T-cell (primary cell): ENCODE results near the gene SEC14L3. TPM values are rescaled to one million over a fixed set of nuclear protein-coding genes. Genes with fewer than 3 reads are reported as not detected.

ENCODE experiments used
- ATAC-seq, 4 experiments: fragments of 200-7000 bp in 3 of 4; fragments of 150-1000 bp in 1 of 4; cut with Tn5 transposase; replicated peaks in 1 of 4; 1 replicate in 3 of 4; 2 replicates in 1 of 4; pipeline ENCODE4 v1.10.0; 2021; ENCODE audit warnings: moderate library complexity in 3 of 4, mild to moderate bottlenecking in 2 of 4, moderate number of reproducible peaks in 1 of 4
- CTCF ChIA-PET, 2 donors: fragments of 300-600 bp; sonication (Branson Sonifier 250); formaldehyde crosslinking; loops; one replicate each; lab custom pipeline; 2022; ENCODE audit warnings: antibody characterized with exemption in 2 of 2; lab: Charles Lee
- POLR2A ChIA-PET, 2 donors: fragments of 300-600 bp; sonication (Branson Sonifier 250); formaldehyde crosslinking; loops; one replicate each; lab custom pipeline; 2022; ENCODE audit warnings: antibody characterized with exemption in 2 of 2; lab: Charles Lee
- DNase-seq, 35 experiments: peaks; one replicate each; pipeline versions ENCODE4 v3.0.0 to v3.0.0-alpha.2; 2013 to 2023
- H3K27ac ChIP-seq: one replicate; pipeline ENCODE4 v1.5.1; 2013; ENCODE audit warnings: low read length
- H3K27me3 ChIP-seq, 2 experiments: replicated peaks in 1 of 2; 1 replicate in 1 of 2; 2 replicates in 1 of 2; pipeline versions ENCODE4 v1.6.1 to v1.7.0; 2013; ENCODE audit warnings: low read length in 1 of 2, mixed read lengths in 1 of 2; ENCODE audit not compliant: control insufficient read depth in 2 of 2, insufficient read depth in 2 of 2; ENCODE audit errors: extremely low read depth in 1 of 2
- H3K36me3 ChIP-seq, 2 donors: 1 replicate in 1 of 2; 2 replicates in 1 of 2; pipeline versions ENCODE4 v1.6.1 to v1.7.0; 2013; ENCODE audit warnings: low read length in 1 of 2; ENCODE audit not compliant: control insufficient read depth in 2 of 2, insufficient read depth in 1 of 2; ENCODE audit errors: extremely low read depth in 1 of 2
- H3K4me1 ChIP-seq, 2 experiments: 1 replicate in 1 of 2; 2 replicates in 1 of 2; pipeline versions ENCODE4 v1.6.1 to v1.7.0; 2013; ENCODE audit warnings: low read length in 2 of 2, mixed read lengths in 1 of 2; ENCODE audit not compliant: insufficient read depth in 2 of 2, control insufficient read depth in 1 of 2; ENCODE audit errors: extremely low read depth in 1 of 2
- H3K4me3 ChIP-seq, 2 donors: 1 replicate in 1 of 2; 2 replicates in 1 of 2; pipeline versions ENCODE4 v1.5.1 to v1.7.0; 2013; ENCODE audit warnings: mild to moderate bottlenecking in 2 of 2, low read length in 1 of 2, moderate library complexity in 1 of 2; ENCODE audit not compliant: control insufficient read depth in 1 of 2; ENCODE audit errors: extremely low read depth in 1 of 2
- H3K9me3 ChIP-seq: 2 replicates; pipeline ENCODE4 v1.7.0; 2013
- H3K27ac Mint-ChIP-seq, 2 donors: one replicate each; pipeline ENCODE4 v1.8.0; 2020 to 2021; ENCODE audit warnings: mild to moderate bottlenecking in 2 of 2, mixed read lengths in 2 of 2
- H3K27me3 Mint-ChIP-seq, 2 donors: one replicate each; pipeline ENCODE4 v1.8.0; 2021 to 2022; ENCODE audit warnings: mixed read lengths in 2 of 2
- H3K36me3 Mint-ChIP-seq: one replicate; pipeline ENCODE4 v1.8.0; 2021; ENCODE audit warnings: mixed read lengths
- H3K4me1 Mint-ChIP-seq, 3 donors: one replicate each; pipeline ENCODE4 v1.8.0; 2020 to 2022; ENCODE audit warnings: mixed read lengths in 3 of 3, mild to moderate bottlenecking in 1 of 3
- H3K4me3 Mint-ChIP-seq, 3 donors: one replicate each; pipeline ENCODE4 v1.8.0; 2020 to 2022; ENCODE audit warnings: mild to moderate bottlenecking in 3 of 3, mixed read lengths in 3 of 3, moderate library complexity in 3 of 3
- H3K9me3 Mint-ChIP-seq, 3 donors: one replicate each; pipeline ENCODE4 v1.8.0; 2020 to 2022; ENCODE audit warnings: mixed read lengths in 3 of 3
- WGBS: methylation state at CpG from one replicate; pipeline ENCODE4 v1.1.5; 2013; ENCODE audit warnings: missing lambda C conversion rate; ENCODE audit not compliant: insufficient coverage; 5-methylcytosine and 5-hydroxymethylcytosine counted together
- total RNA-seq, 35 experiments: library from RNA in 6 of 35; stranded (reverse) in 6 of 35; fragments of 120-200 nt in 1 of 35; gene quantifications; one replicate each; pipeline versions ENCODE4 v1.2.1 to v1.2.4 and lab custom pipeline; 2013 to 2026

The SEC14L3 gene
- total RNA-seq, 5 donors from 2014 or later (not counting 1 experiment from before 2014, with no cell fraction given): not detected

- Histone ChIP-seq H3K4me1 (no peaks in the 10 kb centered on the region), H3K27me3 (peaks cover 0 to 30% of the 10 kb centered on the region in 2 experiments), H3K36me3 (no peaks in the 10 kb centered on the region), H3K9me3 (no peaks in the 10 kb centered on the region), H3K4me3 (no peak overlapping the region), H3K27ac (no peak overlapping the region)
- H3K36me3 Mint-ChIP-seq: no peaks in the 10 kb centered on the region
- H3K4me3 Mint-ChIP-seq: no peak overlapping the region
- ChIA-PET POLR2A (interaction anchor here in 1 of 2 donors (0.6 kb wide), 1 partner anchor 99 kb away, joined by 3 read pairs; no protein-coding TSS in a partner anchor), CTCF (interaction anchor here in 1 of 2 donors (0.5 kb wide), 1 partner anchor 1237 kb away, joined by 3 read pairs; no protein-coding TSS in a partner anchor)
- WGBS: 79% methylated on average over 2 of the region's 7 CpGs
- H3K27ac Mint-ChIP-seq: no peak overlapping the region
- no peaks in the 10 kb centered on the region for H3K4me1 Mint-ChIP-seq
- H3K9me3 Mint-ChIP-seq: no peaks in the 10 kb centered on the region
- ATAC-seq (no peak), DNase-seq (no peak)
- H3K27me3 Mint-ChIP-seq: peaks cover 12 to 15% of the 10 kb centered on the region in 2 donors
Measured at GRCh38 chr22:30491381-30491780, 19.6 kb upstream of the SEC14L3 start.

DNA sequence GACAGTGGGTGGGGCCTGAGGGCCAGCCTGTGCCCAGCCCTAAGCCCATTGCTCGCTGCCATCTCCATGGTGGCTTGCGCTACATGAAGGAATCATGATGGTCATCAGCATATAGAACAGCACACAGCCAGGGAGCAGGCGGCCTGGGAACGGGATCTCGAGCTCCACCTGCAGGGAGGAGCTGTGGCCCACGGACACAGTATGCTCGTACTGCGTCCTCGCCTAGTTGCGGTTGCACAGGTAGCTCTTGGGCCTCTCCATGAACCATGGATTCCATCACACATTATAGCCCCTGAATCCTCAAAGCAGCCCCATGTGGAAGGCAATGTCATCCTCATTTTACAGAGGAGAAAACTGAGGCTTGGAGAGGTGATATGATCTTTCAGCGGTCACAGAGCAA, 18.6 kb upstream of the SEC14L3 start:
- H3K27me3 ChIP-seq: peaks cover 0 to 36% of the 10 kb centered on the region in 2 experiments
- H3K27ac Mint-ChIP-seq: no peak overlapping the region
- no peak overlapping the region for H3K27ac ChIP-seq
- ATAC-seq (no peak), DNase-seq (no peak)
- H3K4me1 ChIP-seq: peaks cover 0 to 3% of the 10 kb centered on the region in 2 experiments
- H3K4me3 Mint-ChIP-seq: no peak overlapping the region
- ChIA-PET POLR2A (interaction anchor here in 1 of 2 donors (0.5 to 0.6 kb wide), 2 partner anchors 77 to 209 kb away, joined by 3 to 5 read pairs; no protein-coding TSS in a partner anchor), CTCF (no interaction called here)
- peaks cover 12 to 15% of the 10 kb centered on the region in 2 donors for H3K27me3 Mint-ChIP-seq
- WGBS: 76% methylated on average over 10 of the region's 11 CpGs
- no peak overlapping the region for H3K4me3 ChIP-seq
- H3K36me3 ChIP-seq: no peaks in the 10 kb centered on the region
- H3K9me3 Mint-ChIP-seq: no peaks in the 10 kb centered on the region
- no peaks in the 10 kb centered on the region for H3K4me1 Mint-ChIP-seq
- H3K36me3 Mint-ChIP-seq: no peaks in the 10 kb centered on the region
- no peaks in the 10 kb centered on the region for H3K9me3 ChIP-seq

GRCh38 chr22:30488121-30488520, 16.3 kb upstream of the SEC14L3 start:
- H3K36me3 ChIP-seq: no peaks in the 10 kb centered on the region
- H3K27me3 ChIP-seq: peaks cover 0 to 23% of the 10 kb centered on the region in 2 experiments
- DNase-seq (no peak), ATAC-seq (no peak)
- Mint-ChIP-seq H3K4me3 (no peak overlapping the region), H3K27ac (no peak overlapping the region), H3K36me3 (no peaks in the 10 kb centered on the region), H3K9me3 (no peaks in the 10 kb centered on the region), H3K4me1 (peaks cover 0 to 7% (median 0%) of the 10 kb centered on the region in 3 donors), H3K27me3 (peaks cover 1 to 11% of the 10 kb centered on the region in 2 donors)
- ChIA-PET CTCF (interaction anchor here in 1 of 2 donors (0.9 kb wide), 1 partner anchor 208 kb away, joined by 5 read pairs; no protein-coding TSS in a partner anchor), POLR2A (no interaction called here)
- H3K9me3 ChIP-seq: no peaks in the 10 kb centered on the region
- H3K4me1 ChIP-seq: peaks cover 0 to 8% of the 10 kb centered on the region in 2 experiments
- no peak overlapping the region for H3K4me3 ChIP-seq
- WGBS: 57% methylated on average over 5 of the region's 7 CpGs
- no peak overlapping the region for H3K27ac ChIP-seq

DNA sequence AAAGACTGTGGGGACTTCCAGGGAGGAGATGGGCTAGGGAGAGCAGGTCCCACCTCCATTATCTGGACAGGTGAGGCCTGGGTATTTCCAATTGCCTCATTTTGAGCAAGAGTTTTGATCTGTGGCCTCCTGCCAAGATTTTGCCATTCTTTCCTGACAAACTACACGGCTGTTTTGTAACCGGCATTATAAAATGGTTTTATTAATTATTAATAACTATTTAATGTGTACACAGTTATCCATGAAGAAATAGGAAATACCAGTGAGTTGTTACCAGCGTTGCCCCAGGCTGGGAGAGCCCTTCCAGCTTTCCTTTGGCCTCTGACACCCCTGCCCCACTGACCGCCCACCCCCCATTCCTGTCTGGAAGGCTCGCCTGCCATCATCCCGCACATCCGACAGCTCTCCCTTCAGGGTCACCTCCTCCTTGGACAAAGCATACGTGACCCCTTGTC, 14.9 kb upstream of the SEC14L3 start:
- ChIA-PET POLR2A (interaction anchor here in 1 of 2 donors (0.5 kb wide), 1 partner anchor 136 kb away, joined by 4 read pairs; no protein-coding TSS in a partner anchor), CTCF (interaction anchor here in 1 of 2 donors (0.7 to 0.9 kb wide), 2 partner anchors 96 to 203 kb away, joined by 3 to 6 read pairs; no protein-coding TSS in a partner anchor)
- Mint-ChIP-seq H3K4me1 (peaks cover 0 to 7% (median 0%) of the 10 kb centered on the region in 3 donors), H3K9me3 (no peaks in the 10 kb centered on the region), H3K27me3 (peaks cover 3 to 14% of the 10 kb centered on the region in 2 donors), H3K27ac (no peak overlapping the region), H3K4me3 (no peak overlapping the region), H3K36me3 (no peaks in the 10 kb centered on the region)
- H3K4me3 ChIP-seq: no peak overlapping the region
- 74% methylated on average over 5 of the region's 8 CpGs for WGBS
- H3K9me3 ChIP-seq: no peaks in the 10 kb centered on the region
- DNase-seq (no peak), ATAC-seq (no peak)
- H3K36me3 ChIP-seq: no peaks in the 10 kb centered on the region
- H3K4me1 ChIP-seq: peaks cover 0 to 8% of the 10 kb centered on the region in 2 experiments
- no peak overlapping the region for H3K27ac ChIP-seq
- peaks cover 0 to 19% of the 10 kb centered on the region in 2 experiments for H3K27me3 ChIP-seq

DNA sequence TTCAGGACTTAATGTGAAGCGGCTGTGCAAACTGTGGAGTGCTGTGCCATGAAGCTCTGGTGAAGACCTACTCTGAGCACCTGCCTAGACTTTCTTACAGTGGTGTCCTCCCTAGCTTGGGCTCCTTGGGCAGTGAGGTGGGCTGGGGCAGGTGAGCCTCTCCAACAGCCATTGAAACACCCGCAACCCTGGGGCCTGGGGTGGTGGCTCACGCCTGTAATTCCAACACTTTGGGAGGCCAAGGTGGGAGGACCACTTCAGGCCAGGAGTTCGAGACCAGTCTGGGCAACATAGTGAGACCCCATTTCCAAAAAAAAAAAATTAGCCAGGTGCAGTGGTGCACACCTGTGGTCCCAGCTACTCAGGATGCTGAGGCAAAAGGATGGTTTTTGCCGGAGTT, 14.3 kb upstream of the SEC14L3 start:
- CTCF ChIA-PET: interaction anchor here (0.6 to 2.5 kb wide), 6 partner anchors 9 to 650 kb away, joined by 3 to 12 read pairs (median 4); no protein-coding TSS in a partner anchor

DNA sequence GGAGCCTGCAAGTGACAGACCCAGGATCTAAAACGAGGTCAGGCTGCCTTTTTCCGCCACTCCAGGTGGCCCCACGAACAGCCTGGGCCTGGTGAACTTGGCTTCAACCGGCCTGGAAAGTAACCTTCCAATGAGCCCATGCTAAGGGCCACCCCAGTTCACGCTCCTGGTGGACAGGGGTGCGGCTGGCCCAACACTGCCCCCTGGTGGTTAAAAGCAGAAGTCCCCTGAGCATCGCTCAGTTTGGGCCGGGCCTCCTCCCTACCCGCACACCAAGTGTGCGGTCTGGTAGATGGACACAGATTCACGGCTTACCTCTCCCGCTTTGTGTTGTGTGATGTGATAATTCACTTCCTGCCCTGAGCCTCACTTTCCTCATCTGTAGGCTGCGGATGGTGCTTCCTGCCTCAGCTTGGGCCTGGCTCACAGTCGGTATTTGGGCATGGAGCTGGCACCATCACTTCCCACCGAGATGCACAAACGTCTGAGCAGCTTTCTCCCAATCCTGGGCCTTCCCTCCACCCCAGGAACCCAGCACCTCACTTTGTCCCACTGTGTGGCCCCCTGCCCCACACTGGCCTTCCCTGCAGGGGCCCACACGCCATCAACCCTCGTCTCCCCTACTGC, 13.7 kb upstream of the SEC14L3 start:
- CTCF ChIA-PET: interaction anchor here (0.6 to 2.5 kb wide), 6 partner anchors 8 to 649 kb away, joined by 3 to 12 read pairs (median 4); no protein-coding TSS in a partner anchor
- peak; percentile 93 to 99 (median 96) for ATAC-seq

More for the DNA sequence above, 14.3 kb upstream of the SEC14L3 start:
- Mint-ChIP-seq H3K36me3 (no peaks in the 10 kb centered on the region), H3K27me3 (peaks cover 3 to 13% of the 10 kb centered on the region in 2 donors), H3K27ac (no peak overlapping the region), H3K4me3 (no peak overlapping the region), H3K9me3 (no peaks in the 10 kb centered on the region), H3K4me1 (peaks cover 0 to 7% (median 0%) of the 10 kb centered on the region in 3 donors)
- Histone ChIP-seq H3K27me3 (peaks cover 0 to 21% of the 10 kb centered on the region in 2 experiments), H3K27ac (no peak overlapping the region), H3K4me1 (peaks cover 0 to 8% of the 10 kb centered on the region in 2 experiments), H3K4me3 (no peak overlapping the region), H3K9me3 (no peaks in the 10 kb centered on the region), H3K36me3 (no peaks in the 10 kb centered on the region)
- DNase-seq: no peak
- POLR2A ChIA-PET: interaction anchor here in 1 of 2 donors (0.5 kb wide), 1 partner anchor 136 kb away, joined by 4 read pairs; no protein-coding TSS in a partner anchor
- ATAC-seq: no peak
- WGBS: 79% methylated on average over 3 of the region's 5 CpGs

More for the DNA sequence above, 13.7 kb upstream of the SEC14L3 start:
- Histone ChIP-seq H3K4me3 (no peak overlapping the region), H3K4me1 (peaks cover 0 to 8% of the 10 kb centered on the region in 2 experiments), H3K9me3 (no peaks in the 10 kb centered on the region), H3K27ac (no peak overlapping the region), H3K36me3 (no peaks in the 10 kb centered on the region), H3K27me3 (peaks cover 0 to 18% of the 10 kb centered on the region in 2 experiments)
- peak; percentile 37 to 87 (median 70) for DNase-seq
- H3K27ac Mint-ChIP-seq: no peak overlapping the region
- POLR2A ChIA-PET: interaction anchor here (0.5 to 0.6 kb wide), 2 partner anchors 83 to 85 kb away, joined by 3 to 4 read pairs; no protein-coding TSS in a partner anchor
- WGBS: 43% methylated on average over 12 of the region's 18 CpGs
- H3K4me3 Mint-ChIP-seq: no peak overlapping the region
- no peaks in the 10 kb centered on the region for H3K36me3 Mint-ChIP-seq
- H3K27me3 Mint-ChIP-seq: peaks cover 3 to 7% of the 10 kb centered on the region in 2 donors
- H3K9me3 Mint-ChIP-seq: no peaks in the 10 kb centered on the region
- H3K4me1 Mint-ChIP-seq: peaks cover 0 to 7% (median 0%) of the 10 kb centered on the region in 3 donors
